ENCODE measurements around the gene NOS1.
"Not testable (repeated sequence)": the region's sequence is repeated elsewhere in the genome, so short reads cannot be mapped to it uniquely, and the experiment has no call there.

Gene NOS1

GRCh38 chr12:117388951-117389446, 27.6 kb upstream of the NOS1 start:
- H3K4me3 ChIP-seq (ENCODE audit: low read depth, low read length): no peak overlapping the region
- no peak for DNase-seq (ENCODE audit: low read depth, low spot score)
- TF ChIP-seq CTCF (IDR thresholded peaks at IDR 0.05; ENCODE audit: insufficient read depth, low read length, missing control alignments): no peak
- ChIA-PET POLR2A (no interaction called here), CTCF (interaction anchor here (1.1 kb wide), 1 partner anchor 200 kb away, joined by 3 read pairs; no protein-coding TSS in a partner anchor)

- CTCF ChIA-PET: no interaction called here
- no peak overlapping the region for H3K4me3 ChIP-seq (ENCODE audit: low read depth, low read length)
- no peak for TF ChIP-seq CTCF (IDR thresholded peaks at IDR 0.05; ENCODE audit: insufficient read depth, low read length, missing control alignments)
- no peak for DNase-seq (ENCODE audit: low read depth, low spot score)
- POLR2A ChIA-PET: no interaction called here
Observed at GRCh38 chr12:117387832-117388231, 26.4 kb upstream of the NOS1 start.

- CTCF ChIA-PET: no interaction called here
- POLR2A ChIA-PET: no interaction called here
- no peak overlapping the region for H3K4me3 ChIP-seq (ENCODE audit: low read depth, low read length)
- no peak for DNase-seq (ENCODE audit: low read depth, low spot score)
- no peak for TF ChIP-seq CTCF (IDR thresholded peaks at IDR 0.05; ENCODE audit: insufficient read depth, low read length, missing control alignments)
Observed at GRCh38 chr12:117384735-117385134, 23.3 kb upstream of the NOS1 start.

- no peak for DNase-seq (ENCODE audit: low read depth, low spot score)
- CTCF ChIA-PET: interaction anchor here (1.3 to 6.2 kb wide), 2 partner anchors 12 to 208 kb away, joined by 3 to 52 read pairs; no protein-coding TSS in a partner anchor
- POLR2A ChIA-PET: no interaction called here
- no peak overlapping the region for H3K4me3 ChIP-seq (ENCODE audit: low read depth, low read length)
- TF ChIP-seq CTCF (IDR thresholded peaks at IDR 0.05; ENCODE audit: insufficient read depth, low read length, missing control alignments): no peak
Observed at GRCh38 chr12:117380083-117380482, 18.7 kb upstream of the NOS1 start.

- TF ChIP-seq CTCF (IDR thresholded peaks at IDR 0.05; ENCODE audit: insufficient read depth, low read length, missing control alignments): no peak
- CTCF ChIA-PET: interaction anchor here (1.5 to 6.2 kb wide), 2 partner anchors 10 to 460 kb away, joined by 4 to 52 read pairs; no protein-coding TSS in a partner anchor
- no peak for DNase-seq (ENCODE audit: low read depth, low spot score)
- H3K4me3 ChIP-seq (ENCODE audit: low read depth, low read length): no peak overlapping the region
- POLR2A ChIA-PET: no interaction called here
Observed at GRCh38 chr12:117377758-117378157, 16.3 kb upstream of the NOS1 start.

- CTCF ChIA-PET: interaction anchor here (3.3 to 8.6 kb wide), 6 partner anchors 7 to 486 kb away, joined by 34 to 392 read pairs (median 90); no protein-coding TSS in a partner anchor
- no peak for TF ChIP-seq CTCF (IDR thresholded peaks at IDR 0.05; ENCODE audit: insufficient read depth, low read length, missing control alignments)
- H3K4me3 ChIP-seq (ENCODE audit: low read depth, low read length): no peak overlapping the region
- DNase-seq (ENCODE audit: low read depth, low spot score): no peak
- POLR2A ChIA-PET: no interaction called here
Observed at GRCh38 chr12:117370588-117370987, 9.2 kb upstream of the NOS1 start.

- H3K4me3 ChIP-seq (ENCODE audit: low read depth, low read length); POLR2A ChIA-PET; DNase-seq (ENCODE audit: low read depth, low spot score): not testable (repeated sequence)
- CTCF ChIA-PET: interaction anchor here (2.5 to 8.6 kb wide), 7 partner anchors 8 to 486 kb away, joined by 5 to 392 read pairs (median 52); no protein-coding TSS in a partner anchor
Observed at GRCh38 chr12:117370000-117370399, 8.6 kb upstream of the NOS1 start.

Measured in AG04449 (cell line).